Measurements from ENCODE around the gene DOCK4. TPM values are rescaled to one million over a fixed set of nuclear protein-coding genes. Genes with fewer than 3 reads are reported as not detected.

The DOCK4 gene
- total RNA-seq, 1 donor from 2014 or later = 0.73 TPM

- H3K4me3 Mint-ChIP-seq = no peak overlapping the region
- no peaks in the 10 kb centered on the region for H3K27me3 Mint-ChIP-seq
- no peaks in the 10 kb centered on the region for H3K9me3 Mint-ChIP-seq
- no peaks in the 10 kb centered on the region for H3K36me3 Mint-ChIP-seq (ENCODE audit: low read depth)
- POLR2A ChIA-PET = no interaction called here
- TF ChIP-seq, protein P1, sequence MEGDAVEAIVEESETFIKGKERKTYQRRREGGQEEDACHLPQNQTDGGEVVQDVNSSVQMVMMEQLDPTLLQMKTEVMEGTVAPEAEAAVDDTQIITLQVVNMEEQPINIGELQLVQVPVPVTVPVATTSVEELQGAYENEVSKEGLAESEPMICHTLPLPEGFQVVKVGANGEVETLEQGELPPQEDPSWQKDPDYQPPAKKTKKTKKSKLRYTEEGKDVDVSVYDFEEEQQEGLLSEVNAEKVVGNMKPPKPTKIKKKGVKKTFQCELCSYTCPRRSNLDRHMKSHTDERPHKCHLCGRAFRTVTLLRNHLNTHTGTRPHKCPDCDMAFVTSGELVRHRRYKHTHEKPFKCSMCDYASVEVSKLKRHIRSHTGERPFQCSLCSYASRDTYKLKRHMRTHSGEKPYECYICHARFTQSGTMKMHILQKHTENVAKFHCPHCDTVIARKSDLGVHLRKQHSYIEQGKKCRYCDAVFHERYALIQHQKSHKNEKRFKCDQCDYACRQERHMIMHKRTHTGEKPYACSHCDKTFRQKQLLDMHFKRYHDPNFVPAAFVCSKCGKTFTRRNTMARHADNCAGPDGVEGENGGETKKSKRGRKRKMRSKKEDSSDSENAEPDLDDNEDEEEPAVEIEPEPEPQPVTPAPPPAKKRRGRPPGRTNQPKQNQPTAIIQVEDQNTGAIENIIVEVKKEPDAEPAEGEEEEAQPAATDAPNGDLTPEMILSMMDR (IDR thresholded peaks at IDR 0.05) = no peak
- ATAC-seq (ENCODE audit: low read depth) = no peak
- no peak for DNase-seq
- H3K27ac Mint-ChIP-seq = no peak overlapping the region
- intact Hi-C loops (cut with micrococcal nuclease) = no loop called here
- CTCF ChIA-PET = no interaction called here
- H3K4me1 Mint-ChIP-seq = no peaks in the 10 kb centered on the region
Measured at GRCh38 chr7:111958431-111958830, 247.8 kb downstream of the DOCK4 start.

DNA sequence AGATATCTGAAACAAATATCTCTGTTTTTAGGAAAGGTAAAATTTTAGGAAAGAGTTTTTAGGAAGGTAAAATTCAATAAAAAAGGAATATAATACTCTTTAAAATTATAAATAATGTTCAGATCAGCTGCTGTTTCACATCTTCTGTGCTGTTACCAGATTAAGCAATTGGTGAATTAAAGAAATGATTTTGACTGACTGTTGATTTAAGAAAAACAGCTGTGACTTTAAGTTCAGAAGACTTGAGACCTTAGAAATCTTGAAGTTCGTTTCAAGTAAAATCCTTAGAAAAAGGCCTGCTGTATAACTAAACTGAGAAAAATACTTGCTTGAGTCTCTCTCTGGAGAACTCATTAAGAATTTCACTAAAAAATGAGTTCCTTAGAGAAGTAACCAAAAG, 250.6 kb downstream of the DOCK4 start:
- POLR2A ChIA-PET = no interaction called here
- H3K27me3 Mint-ChIP-seq = no peaks in the 10 kb centered on the region
- CTCF ChIA-PET = no interaction called here
- no peak overlapping the region for H3K4me3 Mint-ChIP-seq
- H3K9me3 Mint-ChIP-seq = no peaks in the 10 kb centered on the region
- TF ChIP-seq, protein P1 (IDR thresholded peaks at IDR 0.05) = no peak
- ATAC-seq (ENCODE audit: low read depth) = no peak
- intact Hi-C loops (cut with micrococcal nuclease) = no loop called here
- H3K4me1 Mint-ChIP-seq = no peaks in the 10 kb centered on the region
- no peaks in the 10 kb centered on the region for H3K36me3 Mint-ChIP-seq (ENCODE audit: low read depth)
- no peak overlapping the region for H3K27ac Mint-ChIP-seq
- no peak for DNase-seq

- H3K4me3 Mint-ChIP-seq = no peak overlapping the region
- H3K9me3 Mint-ChIP-seq = no peaks in the 10 kb centered on the region
- ATAC-seq (ENCODE audit: low read depth) (no peak), DNase-seq (no peak)
- TF ChIP-seq, protein P1 (IDR thresholded peaks at IDR 0.05) = no peak
- no peaks in the 10 kb centered on the region for H3K27me3 Mint-ChIP-seq
- H3K36me3 Mint-ChIP-seq (ENCODE audit: low read depth) = no peaks in the 10 kb centered on the region
- ChIA-PET CTCF (no interaction called here), POLR2A (no interaction called here)
- H3K4me1 Mint-ChIP-seq = no peaks in the 10 kb centered on the region
- intact Hi-C loops (cut with micrococcal nuclease) = no loop called here
- H3K27ac Mint-ChIP-seq = no peak overlapping the region
Measured at GRCh38 chr7:111954474-111955381, 251.5 kb downstream of the DOCK4 start.

GRCh38 chr7:111954056-111954455, 252.1 kb downstream of the DOCK4 start:
- Mint-ChIP-seq H3K4me3 (no peak overlapping the region), H3K9me3 (no peaks in the 10 kb centered on the region)

GRCh38 chr7:111953611-111954010, 252.6 kb downstream of the DOCK4 start:
- DNase-seq = no peak
- no peak overlapping the region for H3K4me3 Mint-ChIP-seq
- H3K4me1 Mint-ChIP-seq = no peaks in the 10 kb centered on the region
- ATAC-seq (ENCODE audit: low read depth) = no peak
- intact Hi-C loops (cut with micrococcal nuclease) = no loop called here
- TF ChIP-seq, protein P1 (IDR thresholded peaks at IDR 0.05) = no peak
- POLR2A ChIA-PET = no interaction called here
- H3K27me3 Mint-ChIP-seq = no peaks in the 10 kb centered on the region
- no peak overlapping the region for H3K27ac Mint-ChIP-seq
- H3K9me3 Mint-ChIP-seq = no peaks in the 10 kb centered on the region
- no peaks in the 10 kb centered on the region for H3K36me3 Mint-ChIP-seq (ENCODE audit: low read depth)
- CTCF ChIA-PET = interaction anchor here (0.7 to 1.4 kb wide), 2 partner anchors 217 to 460 kb away, joined by 3 to 5 read pairs; no protein-coding TSS in a partner anchor

More at GRCh38 chr7:111954056-111954455, 252.1 kb downstream of the DOCK4 start:
- intact Hi-C loops (cut with micrococcal nuclease) = no loop called here
- DNase-seq (no peak), ATAC-seq (ENCODE audit: low read depth) (no peak)
- H3K27ac Mint-ChIP-seq = no peak overlapping the region
- H3K27me3 Mint-ChIP-seq = no peaks in the 10 kb centered on the region
- no peaks in the 10 kb centered on the region for H3K36me3 Mint-ChIP-seq (ENCODE audit: low read depth)
- ChIA-PET CTCF (interaction anchor here (1.4 kb wide), 1 partner anchor 459 kb away, joined by 5 read pairs; no protein-coding TSS in a partner anchor), POLR2A (no interaction called here)
- TF ChIP-seq, protein P1 (IDR thresholded peaks at IDR 0.05) = no peak
- no peaks in the 10 kb centered on the region for H3K4me1 Mint-ChIP-seq
